Mesothelial cell of epicardium (in vitro differentiated cells): ENCODE data around the gene ARL3. TPM values are rescaled to one million over a fixed set of nuclear protein-coding genes. Genes with fewer than 3 reads are reported as not detected.

Source experiments
- DNase-seq, 2 experiments: peaks; one replicate each; pipeline ENCODE4 v3.0.0; 2021; ENCODE audit warnings: low spot score in 2 of 2; ENCODE audit not compliant: unreplicated experiment in 2 of 2
- H3K27ac Mint-ChIP-seq: 2 replicates; pipeline ENCODE4 v1.8.0; 2021; ENCODE audit warnings: mixed read lengths
- H3K27me3 Mint-ChIP-seq: 2 replicates; pipeline ENCODE4 v1.8.0; 2021; ENCODE audit warnings: low read depth, mixed read lengths
- H3K36me3 Mint-ChIP-seq: 2 replicates; pipeline ENCODE4 v1.8.0; 2021; ENCODE audit warnings: mixed read lengths
- H3K4me1 Mint-ChIP-seq: 2 replicates; pipeline ENCODE4 v1.8.0; 2021; ENCODE audit warnings: mixed read lengths
- H3K4me3 Mint-ChIP-seq: 2 replicates; pipeline ENCODE4 v1.8.0; 2021; ENCODE audit warnings: mild to moderate bottlenecking, moderate library complexity, mixed read lengths
- H3K9me3 Mint-ChIP-seq: 2 replicates; pipeline ENCODE4 v1.8.0; 2021; ENCODE audit warnings: mixed read lengths
- CTCF ChIP-seq: fragments of 200-600 bp; sonication (generic); IDR thresholded peaks from one replicate; pipeline ENCODE4 v1.5.0; 2021; ENCODE audit warnings: antibody characterized with exemption; ENCODE audit not compliant: unreplicated experiment
- total RNA-seq: library from RNA; stranded (reverse); gene quantifications from 3 replicates; pipeline ENCODE4 v1.2.1, GENCODE V29; 2021

The ARL3 gene
- total RNA-seq, 1 donor from 2014 or later = 13.9 TPM

- Mint-ChIP-seq H3K4me1 (peaks cover 15% of the 10 kb centered on the region), H3K36me3 (no peaks in the 10 kb centered on the region), H3K9me3 (no peaks in the 10 kb centered on the region)
Measured at GRCh38 chr10:102665904-102666509, 48.2 kb downstream of the ARL3 start.

DNA sequence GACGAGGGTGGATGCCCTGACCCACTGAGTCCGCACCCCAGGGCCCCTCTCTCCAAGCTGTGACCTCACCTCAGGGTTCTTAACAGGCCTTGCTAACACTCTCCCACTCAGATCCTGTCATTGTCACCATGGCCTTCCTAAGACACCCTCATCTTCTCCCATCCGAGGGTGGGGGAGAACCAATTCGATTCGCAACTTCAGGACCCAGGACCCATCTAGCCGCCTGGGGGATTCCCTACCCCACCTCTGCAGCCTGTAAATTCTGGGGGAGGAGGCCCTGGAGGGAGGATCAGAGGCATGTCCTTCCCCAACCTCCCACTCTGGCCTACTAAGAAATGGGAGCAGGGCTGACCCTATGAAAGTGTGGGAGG lies 52.6 kb downstream of the ARL3 start:
- H3K27ac Mint-ChIP-seq = no peak overlapping the region
- peaks cover 9% of the 10 kb centered on the region for H3K36me3 Mint-ChIP-seq
- peaks cover 11% of the 10 kb centered on the region for H3K4me1 Mint-ChIP-seq
- TF ChIP-seq CTCF = no peak
- no peaks in the 10 kb centered on the region for H3K27me3 Mint-ChIP-seq
- no peak overlapping the region for H3K4me3 Mint-ChIP-seq
- no peaks in the 10 kb centered on the region for H3K9me3 Mint-ChIP-seq
- DNase-seq = no peak

More at GRCh38 chr10:102665904-102666509, 48.2 kb downstream of the ARL3 start:
- DNase-seq = no peak
- no peak overlapping the region for H3K27ac Mint-ChIP-seq
- no peak for TF ChIP-seq CTCF
- H3K4me3 Mint-ChIP-seq = no peak overlapping the region
- no peaks in the 10 kb centered on the region for H3K27me3 Mint-ChIP-seq

- no peak overlapping the region for H3K4me3 Mint-ChIP-seq
- H3K4me1 Mint-ChIP-seq = peaks cover 11% of the 10 kb centered on the region
- peaks cover 9% of the 10 kb centered on the region for H3K36me3 Mint-ChIP-seq
- TF ChIP-seq CTCF = no peak
- no peak overlapping the region for H3K27ac Mint-ChIP-seq
- no peak for DNase-seq
- no peaks in the 10 kb centered on the region for H3K27me3 Mint-ChIP-seq
- no peaks in the 10 kb centered on the region for H3K9me3 Mint-ChIP-seq
Measured at GRCh38 chr10:102660888-102661657, 53.1 kb downstream of the ARL3 start.

- Mint-ChIP-seq H3K27me3 (no peaks in the 10 kb centered on the region), H3K4me1 (peaks cover 11% of the 10 kb centered on the region), H3K36me3 (peaks cover 19% of the 10 kb centered on the region), H3K9me3 (no peaks in the 10 kb centered on the region), H3K4me3 (no peak overlapping the region), H3K27ac (no peak overlapping the region)
- no peak for TF ChIP-seq CTCF
- no peak for DNase-seq
Measured at GRCh38 chr10:102658802-102659201, 55.4 kb downstream of the ARL3 start.

GRCh38 chr10:102657984-102658724 lies 56.0 kb downstream of the ARL3 start:
- H3K27ac Mint-ChIP-seq = peak overlapping the region; percentile 18
- H3K4me1 Mint-ChIP-seq = peaks cover 11% of the 10 kb centered on the region
- no peaks in the 10 kb centered on the region for H3K9me3 Mint-ChIP-seq
- H3K4me3 Mint-ChIP-seq = no peak overlapping the region
- H3K36me3 Mint-ChIP-seq = peaks cover 19% of the 10 kb centered on the region
- no peak for TF ChIP-seq CTCF
- no peaks in the 10 kb centered on the region for H3K27me3 Mint-ChIP-seq
- no peak for DNase-seq
